AG09319 (cell line): Measurements from ENCODE around the gene NCAPG.

Experiments used
- DNase-seq: peaks from one replicate; pipeline ENCODE4 v3.0.0-alpha.2; 2010; ENCODE audit warnings: low read depth; ENCODE audit errors: extremely low read depth
- TF ChIP-seq, protein P1 (sequence below): IDR thresholded peaks from 2 replicates; pipeline ENCODE4 v1.5.1; 2011; ENCODE audit warnings: low read depth, mild to moderate bottlenecking, inconsistent platforms, low read length, moderate library complexity

The NCAPG gene, protein sequence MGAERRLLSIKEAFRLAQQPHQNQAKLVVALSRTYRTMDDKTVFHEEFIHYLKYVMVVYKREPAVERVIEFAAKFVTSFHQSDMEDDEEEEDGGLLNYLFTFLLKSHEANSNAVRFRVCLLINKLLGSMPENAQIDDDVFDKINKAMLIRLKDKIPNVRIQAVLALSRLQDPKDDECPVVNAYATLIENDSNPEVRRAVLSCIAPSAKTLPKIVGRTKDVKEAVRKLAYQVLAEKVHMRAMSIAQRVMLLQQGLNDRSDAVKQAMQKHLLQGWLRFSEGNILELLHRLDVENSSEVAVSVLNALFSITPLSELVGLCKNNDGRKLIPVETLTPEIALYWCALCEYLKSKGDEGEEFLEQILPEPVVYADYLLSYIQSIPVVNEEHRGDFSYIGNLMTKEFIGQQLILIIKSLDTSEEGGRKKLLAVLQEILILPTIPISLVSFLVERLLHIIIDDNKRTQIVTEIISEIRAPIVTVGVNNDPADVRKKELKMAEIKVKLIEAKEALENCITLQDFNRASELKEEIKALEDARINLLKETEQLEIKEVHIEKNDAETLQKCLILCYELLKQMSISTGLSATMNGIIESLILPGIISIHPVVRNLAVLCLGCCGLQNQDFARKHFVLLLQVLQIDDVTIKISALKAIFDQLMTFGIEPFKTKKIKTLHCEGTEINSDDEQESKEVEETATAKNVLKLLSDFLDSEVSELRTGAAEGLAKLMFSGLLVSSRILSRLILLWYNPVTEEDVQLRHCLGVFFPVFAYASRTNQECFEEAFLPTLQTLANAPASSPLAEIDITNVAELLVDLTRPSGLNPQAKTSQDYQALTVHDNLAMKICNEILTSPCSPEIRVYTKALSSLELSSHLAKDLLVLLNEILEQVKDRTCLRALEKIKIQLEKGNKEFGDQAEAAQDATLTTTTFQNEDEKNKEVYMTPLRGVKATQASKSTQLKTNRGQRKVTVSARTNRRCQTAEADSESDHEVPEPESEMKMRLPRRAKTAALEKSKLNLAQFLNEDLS

DNA sequence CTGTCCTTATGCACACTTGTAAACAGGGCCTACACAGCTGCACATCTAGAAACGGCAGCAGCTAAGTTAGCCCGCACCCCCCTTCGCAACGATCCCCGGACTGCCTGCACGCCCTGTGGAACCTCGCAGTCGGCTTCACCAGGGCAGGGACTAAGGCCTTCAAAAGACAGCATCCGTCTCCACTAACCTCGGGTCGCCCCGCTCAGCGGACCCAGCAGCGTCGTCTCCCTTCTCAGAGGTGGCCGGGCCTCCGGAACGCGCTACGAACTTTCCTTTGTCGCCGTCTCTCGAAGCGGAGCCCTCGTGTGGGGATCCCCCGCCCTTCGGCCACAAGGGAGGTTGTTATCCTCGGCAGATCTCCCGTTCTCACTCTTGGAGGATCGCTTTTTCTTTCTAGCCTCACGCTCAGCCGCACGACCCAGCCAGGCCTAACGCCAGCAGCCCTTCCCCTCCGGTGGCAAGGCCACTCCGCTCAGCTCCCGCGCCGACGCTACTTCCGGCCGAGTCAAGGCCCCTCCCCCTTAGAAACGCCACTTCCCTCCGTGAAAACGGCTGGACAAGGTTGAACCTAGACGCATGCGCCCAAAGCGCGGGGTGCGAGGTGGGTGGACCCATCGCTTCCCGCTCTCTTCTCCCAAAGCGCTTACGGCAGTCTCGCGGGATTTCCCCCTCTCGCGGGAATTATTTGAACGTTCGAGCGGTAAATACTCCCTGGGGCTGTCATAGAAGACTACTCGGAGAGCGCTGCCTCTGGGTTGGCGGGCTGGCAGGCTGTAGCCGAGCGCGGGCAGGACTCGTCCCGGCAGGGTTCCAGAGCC is at the start of gene NCAPG, which contains the start of gene DCAF16:
NCAPG (plus strand) TSS at position 720 of the 818 bp plus-strand sequence. CDS start 99 bp downstream, outside the sequence.
DCAF16 (minus strand) TSS at position 498 of the 818 bp plus-strand sequence. CDS start 6,616 bp downstream, outside the sequence.
- peak; percentile 99 for DNase-seq
- TF ChIP-seq, protein P1, sequence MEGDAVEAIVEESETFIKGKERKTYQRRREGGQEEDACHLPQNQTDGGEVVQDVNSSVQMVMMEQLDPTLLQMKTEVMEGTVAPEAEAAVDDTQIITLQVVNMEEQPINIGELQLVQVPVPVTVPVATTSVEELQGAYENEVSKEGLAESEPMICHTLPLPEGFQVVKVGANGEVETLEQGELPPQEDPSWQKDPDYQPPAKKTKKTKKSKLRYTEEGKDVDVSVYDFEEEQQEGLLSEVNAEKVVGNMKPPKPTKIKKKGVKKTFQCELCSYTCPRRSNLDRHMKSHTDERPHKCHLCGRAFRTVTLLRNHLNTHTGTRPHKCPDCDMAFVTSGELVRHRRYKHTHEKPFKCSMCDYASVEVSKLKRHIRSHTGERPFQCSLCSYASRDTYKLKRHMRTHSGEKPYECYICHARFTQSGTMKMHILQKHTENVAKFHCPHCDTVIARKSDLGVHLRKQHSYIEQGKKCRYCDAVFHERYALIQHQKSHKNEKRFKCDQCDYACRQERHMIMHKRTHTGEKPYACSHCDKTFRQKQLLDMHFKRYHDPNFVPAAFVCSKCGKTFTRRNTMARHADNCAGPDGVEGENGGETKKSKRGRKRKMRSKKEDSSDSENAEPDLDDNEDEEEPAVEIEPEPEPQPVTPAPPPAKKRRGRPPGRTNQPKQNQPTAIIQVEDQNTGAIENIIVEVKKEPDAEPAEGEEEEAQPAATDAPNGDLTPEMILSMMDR: no peak

DNA sequence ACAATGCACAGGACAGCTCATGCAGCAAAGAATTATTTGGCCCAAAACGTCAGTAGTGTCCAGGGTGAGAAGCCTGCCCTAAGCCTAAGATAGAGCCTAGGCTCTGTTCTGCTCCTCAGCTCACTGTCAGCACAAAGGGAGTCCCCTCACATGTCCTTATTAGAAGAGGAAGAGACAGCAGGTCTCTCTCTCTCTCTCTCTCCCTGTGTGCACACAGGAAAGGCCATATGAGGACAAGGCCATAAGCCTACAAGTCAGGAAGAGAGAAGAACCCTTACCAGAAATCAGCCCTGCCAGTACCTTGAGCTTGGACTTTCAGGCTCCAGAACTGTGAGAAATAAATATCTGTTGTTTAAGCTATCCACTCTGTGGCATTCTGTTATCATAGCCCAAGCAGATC is 49.7 kb upstream of the NCAPG start:
- DNase-seq: no peak
- TF ChIP-seq, protein P1: no peak

DNA sequence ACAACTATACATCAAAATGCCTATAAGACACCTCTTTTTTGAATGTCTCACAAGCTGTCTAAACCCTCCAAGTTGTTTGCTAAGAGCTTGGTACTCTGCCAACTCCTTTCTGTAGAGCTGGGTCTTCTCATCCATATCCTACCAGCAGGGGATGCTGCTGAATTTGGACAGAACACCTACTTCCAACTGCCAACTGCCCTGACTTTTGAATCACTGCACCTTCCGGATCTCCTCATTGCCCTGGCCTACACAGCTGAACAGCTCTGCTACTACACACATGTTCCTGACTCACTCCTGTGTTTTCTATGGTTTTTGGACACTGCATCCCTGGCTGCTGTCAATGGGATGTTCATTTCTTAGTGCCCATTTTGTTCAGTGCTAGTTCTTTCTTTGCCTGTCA is 48.1 kb upstream of the NCAPG start:
- TF ChIP-seq, protein P1: peak; percentile 11
- DNase-seq: no peak

DNA sequence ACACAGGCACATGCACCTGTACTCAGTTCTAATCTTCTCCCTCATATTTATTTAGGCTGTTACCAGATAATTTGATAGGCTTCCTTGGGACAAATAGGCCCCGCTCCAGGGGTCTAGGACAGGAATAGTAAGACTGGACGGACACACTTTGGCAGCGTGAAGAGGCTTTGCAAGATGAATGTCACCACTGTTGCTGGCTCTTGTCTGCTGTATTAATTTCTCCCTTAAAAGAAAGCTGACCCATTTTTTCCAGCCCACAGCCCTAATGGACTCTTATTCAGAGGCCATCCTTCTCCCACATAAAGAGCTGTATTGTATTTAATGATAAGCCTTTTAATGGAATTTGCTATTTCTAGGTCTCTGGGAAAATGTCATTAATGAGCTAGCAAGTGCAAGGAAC is 47.4 kb upstream of the NCAPG start:
- TF ChIP-seq, protein P1: no peak
- DNase-seq: no peak

DNA sequence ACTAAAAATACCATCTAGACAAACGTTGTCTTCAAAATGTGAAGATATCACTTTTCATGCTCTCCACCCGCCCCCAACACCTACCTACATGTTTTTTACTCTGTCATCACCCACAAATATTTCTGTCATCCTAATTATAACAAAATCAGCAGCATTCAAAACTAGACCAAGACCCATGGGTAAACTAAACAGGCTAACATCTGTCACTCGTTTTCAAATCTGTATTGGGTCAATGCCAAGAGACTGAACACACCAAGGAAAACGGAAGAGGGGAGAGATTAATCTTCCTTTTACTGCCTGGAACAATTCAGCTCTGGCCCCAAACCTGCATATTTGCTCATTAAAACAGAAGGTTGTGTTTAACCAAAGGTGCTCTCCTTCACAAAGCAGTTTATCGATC is 46.8 kb upstream of the NCAPG start:
- TF ChIP-seq, protein P1: no peak
- no peak for DNase-seq

DNA sequence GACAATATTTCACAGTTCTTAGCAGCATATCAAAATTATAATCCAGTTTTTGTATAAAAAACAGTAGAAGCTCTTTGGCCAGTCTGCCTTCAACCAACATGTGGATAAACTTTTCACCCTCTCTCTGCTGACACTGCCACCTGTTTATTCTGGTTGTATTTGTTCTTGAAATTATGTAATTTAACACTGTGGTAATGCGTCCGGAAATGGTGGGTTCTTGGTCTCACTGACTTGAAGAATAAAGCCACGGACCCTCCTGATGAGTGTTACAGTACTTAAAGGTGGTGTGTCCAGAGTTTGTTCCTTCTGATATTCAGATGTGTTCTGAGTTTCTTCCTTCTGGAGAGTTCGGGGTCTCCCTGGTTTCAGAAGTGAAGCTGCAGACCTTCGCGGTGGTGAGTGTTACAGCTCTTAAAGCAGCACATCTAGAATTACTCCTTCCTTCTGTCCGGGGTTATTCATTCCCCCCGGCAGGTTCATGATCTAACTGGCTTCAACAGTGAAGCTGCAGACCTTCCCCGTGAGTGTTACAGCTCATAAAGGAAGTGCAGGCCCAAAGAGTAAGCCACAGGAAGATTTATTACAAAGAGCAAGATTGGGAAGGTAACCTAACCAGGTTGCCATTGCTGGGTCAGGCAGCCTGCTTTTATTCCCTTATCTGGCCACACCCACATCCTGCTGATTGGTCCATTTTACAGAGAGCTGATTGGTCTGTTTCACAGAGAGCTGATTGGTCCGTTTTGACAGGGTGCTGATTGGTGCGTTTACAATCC is 45.1 kb upstream of the NCAPG start:
- TF ChIP-seq, protein P1: no peak
- no peak for DNase-seq
